HG02938 (cell line): ENCODE results near the gene TMEM248.
"Not testable (repeated sequence)": the region's sequence is repeated elsewhere in the genome, so short reads cannot be mapped to it uniquely, and the experiment has no call there.

Source experiments
- ATAC-seq: cut with Tn5 transposase; IDR thresholded peaks from one replicate; pipeline ENCODE4 v1.9.1; 2021; ENCODE audit warnings: mild to moderate bottlenecking, moderate library complexity; ENCODE audit not compliant: unreplicated experiment

Gene TMEM248

DNA sequence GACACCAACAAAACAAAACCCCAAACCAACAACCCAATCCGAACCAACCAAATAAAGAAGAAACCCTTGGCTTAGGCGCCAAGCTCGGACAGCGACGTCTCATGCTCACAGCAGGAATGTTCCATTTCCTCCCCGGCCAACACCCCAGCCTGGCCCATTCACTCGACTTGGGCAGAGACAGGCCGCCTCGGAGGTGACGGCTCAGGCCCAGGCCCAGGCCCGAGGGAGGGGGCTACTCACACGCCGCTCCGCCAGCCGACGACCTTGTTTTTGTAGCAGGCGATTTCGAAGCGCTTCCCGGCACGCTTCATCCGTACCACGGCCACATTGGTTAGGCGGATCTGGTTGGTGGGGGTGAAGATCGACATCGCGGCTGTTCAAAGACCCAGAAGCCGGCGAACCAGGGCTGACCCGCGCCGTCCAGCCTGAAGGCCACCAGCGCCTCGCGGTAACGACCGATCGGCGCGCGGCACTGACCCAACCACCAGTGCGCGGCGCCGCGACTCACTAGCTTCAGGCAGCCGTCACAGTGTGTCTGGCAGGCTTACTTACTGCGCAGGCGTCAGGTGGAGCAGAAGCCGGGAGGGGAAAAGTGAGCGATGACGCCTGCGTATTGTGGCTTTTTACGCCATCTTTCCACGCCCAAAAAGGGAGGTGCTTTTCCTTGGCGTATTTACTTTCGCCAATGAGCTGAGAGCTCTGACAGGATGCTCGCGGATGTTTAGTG, 74.2 kb downstream of the TMEM248 start, which contains the start of gene SBDS:
Gene SBDS, minus strand, starts transcription at position 537 of the 727 bp plus-strand sequence. Its CDS starts 169 bp downstream, at position 368.
- peak; percentile 51 for ATAC-seq

DNA sequence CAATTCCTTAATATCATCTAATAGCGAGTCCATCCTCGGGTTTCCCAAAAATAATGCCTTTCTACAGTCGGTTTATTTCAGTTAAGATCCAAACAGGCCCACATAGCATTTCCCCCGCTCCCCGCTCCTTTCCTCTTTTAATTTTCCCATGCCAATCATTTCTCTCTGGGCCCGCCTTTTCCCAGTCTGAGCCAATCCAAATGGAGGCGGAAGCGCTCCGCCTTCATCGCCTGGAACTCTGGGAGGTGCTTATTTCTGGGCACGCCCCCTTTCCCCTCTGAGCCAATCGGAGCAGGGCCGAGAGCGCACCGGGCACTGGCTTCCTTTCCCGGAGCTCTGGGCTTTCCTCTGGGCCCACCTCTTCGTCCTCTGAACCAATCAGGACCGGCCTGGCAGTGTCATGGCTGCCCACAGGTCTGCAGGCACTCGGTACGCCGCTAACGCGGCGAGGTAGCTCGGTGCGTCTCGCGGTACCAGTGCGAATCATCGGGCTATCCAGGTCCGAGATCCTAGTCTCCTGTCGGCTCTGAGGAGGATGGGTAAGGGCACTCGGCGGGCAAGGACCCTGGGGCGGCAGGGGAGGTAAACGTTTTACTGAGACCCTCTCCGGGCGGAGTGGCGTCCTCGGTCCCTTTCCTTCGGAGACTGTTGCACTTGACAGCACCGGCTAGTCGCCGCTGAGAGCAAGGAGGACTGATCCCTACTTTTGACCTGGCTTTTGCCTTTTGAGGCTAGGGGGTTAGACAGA, 75.6 kb downstream of the TMEM248 start, which contains the start of gene TYW1:
Gene TYW1, plus strand, starts transcription at position 390 of the 748 bp plus-strand sequence. Its CDS starts 146 bp downstream, at position 536.
- peak; percentile 88 for ATAC-seq

DNA sequence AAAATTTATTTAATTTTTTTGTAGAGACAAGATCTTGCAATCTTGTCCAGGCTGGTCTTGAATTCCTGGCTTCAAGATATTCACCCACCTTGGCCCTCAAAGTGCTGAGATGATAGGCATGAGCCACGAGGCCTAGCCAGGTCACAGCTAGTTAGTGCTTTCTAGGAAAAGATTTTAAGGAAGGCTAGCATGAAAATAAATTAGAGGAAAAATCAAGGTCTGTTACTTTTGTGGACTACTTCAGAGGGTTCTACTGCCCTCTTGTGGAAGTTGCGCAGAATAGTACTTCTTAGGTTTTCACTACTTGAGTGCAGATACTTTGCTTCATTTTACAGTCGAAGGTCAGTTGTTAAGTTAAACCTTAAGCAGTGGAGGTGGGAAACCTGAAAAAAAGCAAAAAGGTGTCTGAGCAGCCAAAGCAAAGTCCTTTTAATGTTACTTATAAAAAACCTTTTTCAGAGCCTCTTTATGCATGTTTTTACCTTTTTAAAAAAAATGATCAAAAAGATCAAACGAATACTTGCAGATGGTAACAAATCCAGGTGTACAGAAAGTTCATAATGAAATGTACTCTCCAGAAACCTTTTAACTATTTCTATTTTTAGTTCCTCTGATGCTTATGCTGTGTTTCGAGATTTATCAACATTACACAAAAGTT, 79.7 kb downstream of the TMEM248 start:
- not testable (repeated sequence) for ATAC-seq

DNA sequence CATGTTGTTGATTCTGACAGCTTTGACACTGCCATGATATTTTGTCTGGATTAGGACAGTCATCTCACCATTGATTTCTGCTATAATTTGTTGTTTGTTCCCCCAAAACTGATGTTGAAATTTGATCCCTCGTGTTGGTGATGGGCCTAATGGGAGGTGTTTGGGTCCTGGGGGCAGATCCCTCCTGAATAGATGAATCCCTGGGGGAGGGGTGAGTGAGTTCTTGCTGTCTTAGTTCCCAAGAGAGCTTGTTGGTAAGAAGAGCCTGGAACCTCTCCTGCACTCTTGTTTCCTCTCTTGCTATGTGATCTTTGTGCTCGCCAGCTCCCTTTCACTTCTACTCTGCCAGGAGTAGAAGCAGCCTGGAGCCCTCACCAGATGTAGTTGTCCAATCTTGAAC, 83.1 kb downstream of the TMEM248 start:
- ATAC-seq: not testable (repeated sequence)

DNA sequence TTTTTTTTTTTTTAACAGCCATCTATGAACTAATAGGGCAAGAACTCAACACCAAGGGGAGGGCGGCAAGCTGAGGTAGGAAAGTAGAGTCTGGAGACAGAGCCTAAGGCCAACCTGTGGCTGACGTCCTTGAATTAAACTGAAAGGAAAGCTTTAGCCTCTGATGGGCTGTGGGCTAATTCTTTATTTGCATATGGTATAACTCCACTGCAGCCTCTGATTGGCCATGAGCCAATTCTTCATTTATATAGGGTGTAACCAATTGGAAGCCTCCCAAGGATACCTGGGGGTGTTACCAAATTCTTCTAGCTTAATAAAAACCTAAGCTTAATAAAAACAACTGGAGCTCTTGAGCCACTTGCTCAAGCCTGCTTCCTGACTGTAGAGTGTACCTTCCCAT, 85.9 kb downstream of the TMEM248 start:
- no peak for ATAC-seq
